Measurements from ENCODE around the gene EFNA3.

EFNA3 gene

DNA sequence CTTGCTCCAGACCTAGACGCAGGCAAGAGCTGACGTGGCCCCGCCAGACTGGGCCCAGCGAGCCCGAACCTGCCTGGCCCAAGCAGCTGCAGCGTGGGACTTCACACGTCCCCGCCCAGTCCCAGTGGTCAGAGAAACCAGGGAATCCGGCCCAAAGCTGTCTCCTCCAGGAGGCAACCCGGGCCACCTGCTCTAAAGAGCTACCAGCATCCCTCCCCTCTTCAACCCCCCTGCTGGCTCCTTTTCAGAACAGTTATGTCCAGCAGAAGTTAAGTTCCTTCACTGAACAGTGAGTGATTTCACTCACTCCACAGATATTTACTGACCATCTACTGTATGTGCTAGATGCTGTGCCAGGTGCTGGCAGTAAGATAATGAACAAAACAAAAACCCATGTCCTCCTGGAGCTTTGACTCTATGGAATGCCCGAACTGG lies 46.9 kb downstream of the EFNA3 start:
- Histone ChIP-seq H3K27me3 (peaks cover 0 to 33% of the 10 kb centered on the region in 2 donors), H3K4me3 (no peak overlapping the region), H3K4me1 (peaks cover 0 to 39% (median 28%) of the 10 kb centered on the region in 4 donors), H3K9me3 (no peaks in the 10 kb centered on the region), H3K36me3 (no peaks in the 10 kb centered on the region), H3K27ac (no peak overlapping the region)
- TF ChIP-seq, protein P1, sequence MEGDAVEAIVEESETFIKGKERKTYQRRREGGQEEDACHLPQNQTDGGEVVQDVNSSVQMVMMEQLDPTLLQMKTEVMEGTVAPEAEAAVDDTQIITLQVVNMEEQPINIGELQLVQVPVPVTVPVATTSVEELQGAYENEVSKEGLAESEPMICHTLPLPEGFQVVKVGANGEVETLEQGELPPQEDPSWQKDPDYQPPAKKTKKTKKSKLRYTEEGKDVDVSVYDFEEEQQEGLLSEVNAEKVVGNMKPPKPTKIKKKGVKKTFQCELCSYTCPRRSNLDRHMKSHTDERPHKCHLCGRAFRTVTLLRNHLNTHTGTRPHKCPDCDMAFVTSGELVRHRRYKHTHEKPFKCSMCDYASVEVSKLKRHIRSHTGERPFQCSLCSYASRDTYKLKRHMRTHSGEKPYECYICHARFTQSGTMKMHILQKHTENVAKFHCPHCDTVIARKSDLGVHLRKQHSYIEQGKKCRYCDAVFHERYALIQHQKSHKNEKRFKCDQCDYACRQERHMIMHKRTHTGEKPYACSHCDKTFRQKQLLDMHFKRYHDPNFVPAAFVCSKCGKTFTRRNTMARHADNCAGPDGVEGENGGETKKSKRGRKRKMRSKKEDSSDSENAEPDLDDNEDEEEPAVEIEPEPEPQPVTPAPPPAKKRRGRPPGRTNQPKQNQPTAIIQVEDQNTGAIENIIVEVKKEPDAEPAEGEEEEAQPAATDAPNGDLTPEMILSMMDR (IDR thresholded peaks at IDR 0.05) = no peak
- no peak for DNase-seq
- intact Hi-C loops (cut with DNase I; ENCODE audit: low total_unique reads) = loop anchor here (5.0 kb wide), 1 partner anchor 33 kb away; no protein-coding TSS in a partner anchor

- Histone ChIP-seq H3K36me3 (peaks cover 0 to under 1% (median 0%) of the 10 kb centered on the region in 3 donors), H3K4me3 (peak overlapping the region; percentile 55 to 59), H3K4me1 (peaks cover 0 to 39% (median 28%) of the 10 kb centered on the region in 4 donors), H3K9me3 (no peaks in the 10 kb centered on the region), H3K27ac (peak overlapping the region in 1 of 2 donors; percentile 62), H3K27me3 (peaks cover 0 to 38% of the 10 kb centered on the region in 2 donors)
- peak in 1 of 2 donors; percentile 73 for DNase-seq
- TF ChIP-seq, protein P1 (IDR thresholded peaks at IDR 0.05) = no peak
- intact Hi-C loops (cut with DNase I; ENCODE audit: low total_unique reads) = loop anchor here (5.0 kb wide), 1 partner anchor 34 kb away; no protein-coding TSS in a partner anchor
Observed at GRCh38 chr1:155125946-155126555, 47.4 kb downstream of the EFNA3 start.

DNA sequence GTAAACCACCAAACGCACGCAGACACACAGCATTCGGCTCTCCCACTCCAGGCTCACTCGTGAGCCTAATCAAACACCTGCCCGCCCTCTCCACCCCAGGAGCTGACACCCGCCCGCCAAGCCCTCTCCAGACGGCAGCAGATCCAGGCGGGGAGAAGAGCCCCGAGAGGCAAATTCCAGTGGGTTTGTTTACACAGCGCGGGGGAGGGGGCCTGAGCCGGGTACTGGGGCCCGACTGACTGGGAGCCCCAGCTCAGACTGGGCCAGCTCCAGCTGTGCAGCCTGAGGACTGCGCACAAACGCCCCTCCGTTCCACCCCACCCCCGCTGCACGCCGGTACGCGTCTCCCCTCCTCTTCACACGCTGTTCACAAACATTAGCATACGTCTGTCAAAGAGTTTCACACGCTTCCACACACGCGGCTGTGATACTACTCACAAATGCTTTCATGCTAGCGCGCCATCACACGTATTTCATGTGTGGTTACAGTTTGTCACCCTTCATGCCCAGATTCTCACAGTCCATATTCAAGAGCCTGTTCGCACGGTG lies 48.0 kb downstream of the EFNA3 start:
- peaks cover 0 to 41% of the 10 kb centered on the region in 2 donors for H3K27me3 ChIP-seq
- peaks cover 0 to 39% (median 28%) of the 10 kb centered on the region in 4 donors for H3K4me1 ChIP-seq
- peak overlapping the region; percentile 55 to 59 for H3K4me3 ChIP-seq
- DNase-seq = peak in 1 of 2 donors; percentile 67
- H3K9me3 ChIP-seq = no peaks in the 10 kb centered on the region
- peak overlapping the region; percentile 41 to 62 for H3K27ac ChIP-seq
- H3K36me3 ChIP-seq = peaks cover 0 to 6% (median 0%) of the 10 kb centered on the region in 3 donors
- TF ChIP-seq, protein P1 (IDR thresholded peaks at IDR 0.05) = no peak
- intact Hi-C loops (cut with DNase I; ENCODE audit: low total_unique reads) = loop anchor here (5.0 kb wide), 1 partner anchor 34 kb away; no protein-coding TSS in a partner anchor

- H3K4me1 ChIP-seq = peaks cover 0 to 39% (median 28%) of the 10 kb centered on the region in 4 donors
- peak within 1 kb of the TSS; percentile 41 to 62 for H3K27ac ChIP-seq
- TF ChIP-seq, protein P1 (IDR thresholded peaks at IDR 0.05) = no peak
- intact Hi-C loops (cut with DNase I; ENCODE audit: low total_unique reads) = loop anchor here (5.0 kb wide), 1 partner anchor 35 kb away; no protein-coding TSS in a partner anchor
- DNase-seq = peak; percentile 66 to 77
- peaks cover 0 to 43% of the 10 kb centered on the region in 2 donors for H3K27me3 ChIP-seq
- no peaks in the 10 kb centered on the region for H3K9me3 ChIP-seq
- H3K4me3 ChIP-seq = peak within 1 kb of the TSS; percentile 55 to 59
- H3K36me3 ChIP-seq = peaks cover 0 to 12% (median 0%) of the 10 kb centered on the region in 3 donors
Observed at GRCh38 chr1:155127105-155127966, 48.7 kb downstream of the EFNA3 start, which contains the start of gene EFNA1. TSS of gene EFNA1 (plus strand) at chr1:155127876. CDS start at chr1:155127978, 102 bp downstream.
